ENCODE data around the gene PTPN1.

DNA sequence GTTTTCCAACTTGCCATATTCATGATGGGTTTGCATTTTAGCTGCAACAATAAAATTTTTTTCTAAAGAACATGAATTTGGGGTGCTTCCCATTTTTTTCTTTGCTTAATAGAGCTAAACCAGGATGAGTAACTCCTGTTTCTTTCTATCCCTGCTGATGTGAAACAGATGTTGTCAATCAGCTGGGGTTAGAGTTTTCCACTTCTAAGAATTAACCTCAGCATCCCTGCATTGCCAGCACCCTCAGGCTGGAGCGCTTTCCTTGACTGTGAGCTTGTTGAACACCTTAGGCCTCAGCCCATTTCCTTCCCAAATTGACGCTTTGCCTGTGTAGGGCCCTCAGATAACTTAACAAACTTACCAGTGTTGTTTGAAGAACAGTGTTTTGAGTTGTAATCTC is 74.5 kb downstream of the PTPN1 start:
- TF ChIP-seq, protein P1, sequence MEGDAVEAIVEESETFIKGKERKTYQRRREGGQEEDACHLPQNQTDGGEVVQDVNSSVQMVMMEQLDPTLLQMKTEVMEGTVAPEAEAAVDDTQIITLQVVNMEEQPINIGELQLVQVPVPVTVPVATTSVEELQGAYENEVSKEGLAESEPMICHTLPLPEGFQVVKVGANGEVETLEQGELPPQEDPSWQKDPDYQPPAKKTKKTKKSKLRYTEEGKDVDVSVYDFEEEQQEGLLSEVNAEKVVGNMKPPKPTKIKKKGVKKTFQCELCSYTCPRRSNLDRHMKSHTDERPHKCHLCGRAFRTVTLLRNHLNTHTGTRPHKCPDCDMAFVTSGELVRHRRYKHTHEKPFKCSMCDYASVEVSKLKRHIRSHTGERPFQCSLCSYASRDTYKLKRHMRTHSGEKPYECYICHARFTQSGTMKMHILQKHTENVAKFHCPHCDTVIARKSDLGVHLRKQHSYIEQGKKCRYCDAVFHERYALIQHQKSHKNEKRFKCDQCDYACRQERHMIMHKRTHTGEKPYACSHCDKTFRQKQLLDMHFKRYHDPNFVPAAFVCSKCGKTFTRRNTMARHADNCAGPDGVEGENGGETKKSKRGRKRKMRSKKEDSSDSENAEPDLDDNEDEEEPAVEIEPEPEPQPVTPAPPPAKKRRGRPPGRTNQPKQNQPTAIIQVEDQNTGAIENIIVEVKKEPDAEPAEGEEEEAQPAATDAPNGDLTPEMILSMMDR (IDR thresholded peaks at IDR 0.05), result no peak
- TF ChIP-seq ZFX (IDR thresholded peaks at IDR 0.05; ENCODE audit: borderline replicate concordance), result no peak

Measured in 22Rv1 (cell line).